PFSK-1 (cell line): Measurements from ENCODE around the gene PTPRN2.

Experiments used
- POLR2AphosphoS5 ChIP-seq: IDR thresholded peaks from 2 replicates; pipeline ENCODE4 v1.6.1; 2012; ENCODE audit warnings: low read depth, mild to moderate bottlenecking, control low read depth, low read length, moderate library complexity
- REST ChIP-seq, 2 experiments: IDR thresholded peaks; 2 replicates each; pipeline versions ENCODE4 v1.6.1 to v1.8.0; 2011 to 2012; ENCODE audit warnings: low read depth in 2 of 2, low read length in 2 of 2, control low read depth in 1 of 2, inconsistent platforms in 1 of 2, mild to moderate bottlenecking in 1 of 2, moderate library complexity in 1 of 2; ENCODE audit not compliant: insufficient read depth in 1 of 2
- SIN3A ChIP-seq: IDR thresholded peaks from 2 replicates; pipeline ENCODE4 v1.6.1; 2012; ENCODE audit warnings: mild to moderate bottlenecking, low read length, moderate library complexity, borderline replicate concordance; ENCODE audit not compliant: insufficient read depth

GRCh38 chr7:157589680-157590079 is 997.9 kb downstream of the PTPRN2 start:
- TF ChIP-seq REST (IDR thresholded peaks at IDR 0.05; ENCODE audit: insufficient read depth in 1 of 2, low read depth in 2 of 2, low read length in 2 of 2), result no peak
- TF ChIP-seq POLR2AphosphoS5, result no peak
- TF ChIP-seq SIN3A, result no peak
